Effector CD8-positive, alpha-beta T cell (primary cell): ENCODE measurements around the gene CARD8.

ENCODE experiments used
- DNase-seq: peaks from one replicate; lab custom pipeline; 2025; lab: John Stamatoyannopoulos, UW

CARD8 gene

GRCh38 chr19:48206397-48207093, 49.2 kb downstream of the CARD8 start:
- no peak for DNase-seq

GRCh38 chr19:48203794-48204628, 51.7 kb downstream of the CARD8 start:
- peak; percentile 81 for DNase-seq

- no peak for DNase-seq
Observed at GRCh38 chr19:48203222-48203793, 52.4 kb downstream of the CARD8 start.

- no peak for DNase-seq
Observed at GRCh38 chr19:48196933-48197665, 58.6 kb downstream of the CARD8 start.

- no peak for DNase-seq
Observed at GRCh38 chr19:48196321-48196763, 59.4 kb downstream of the CARD8 start.

GRCh38 chr19:48194844-48195830, 60.6 kb downstream of the CARD8 start:
- no peak for DNase-seq

- DNase-seq: peak; percentile 18
Observed at GRCh38 chr19:48194041-48194843, 61.5 kb downstream of the CARD8 start.

GRCh38 chr19:48192750-48193149, 63.0 kb downstream of the CARD8 start:
- no peak for DNase-seq

- no peak for DNase-seq
Observed at GRCh38 chr19:48190885-48191284, 64.8 kb downstream of the CARD8 start.

- DNase-seq: peak; percentile 20
Observed at GRCh38 chr19:48190288-48190884, 65.3 kb downstream of the CARD8 start.

- no peak for DNase-seq
Observed at GRCh38 chr19:48186541-48186991, 69.1 kb downstream of the CARD8 start.

- DNase-seq: no peak
Observed at GRCh38 chr19:48186015-48186414, 69.7 kb downstream of the CARD8 start.

GRCh38 chr19:48183356-48183755, 72.4 kb downstream of the CARD8 start:
- no peak for DNase-seq

GRCh38 chr19:48182434-48182833, 73.3 kb downstream of the CARD8 start:
- no peak for DNase-seq

GRCh38 chr19:48181505-48181904, 74.2 kb downstream of the CARD8 start:
- no peak for DNase-seq

GRCh38 chr19:48176226-48176625, 79.5 kb downstream of the CARD8 start:
- no peak for DNase-seq

GRCh38 chr19:48175578-48175977, 80.1 kb downstream of the CARD8 start:
- DNase-seq: no peak

GRCh38 chr19:48174445-48175030, 81.2 kb downstream of the CARD8 start:
- DNase-seq: no peak

GRCh38 chr19:48171710-48172109, 84.0 kb downstream of the CARD8 start:
- DNase-seq: no peak
